GM12892 (cell line): ENCODE measurements around the gene ASTE1.

Experiments
- POLR2A ChIP-seq: IDR thresholded peaks from 2 replicates; pipeline ENCODE4 v1.6.1; 2011; ENCODE audit warnings: low read depth, low read length, control low read depth
- POLR2AphosphoS5 ChIP-seq: IDR thresholded peaks from 2 replicates; pipeline ENCODE4 v1.6.1; 2011; ENCODE audit warnings: low read depth, low read length, control low read depth
- TAF1 ChIP-seq: IDR thresholded peaks from 2 replicates; pipeline ENCODE4 v1.6.1; 2011; ENCODE audit warnings: low read depth, mild to moderate bottlenecking, control low read depth, low read length, borderline replicate concordance

DNA sequence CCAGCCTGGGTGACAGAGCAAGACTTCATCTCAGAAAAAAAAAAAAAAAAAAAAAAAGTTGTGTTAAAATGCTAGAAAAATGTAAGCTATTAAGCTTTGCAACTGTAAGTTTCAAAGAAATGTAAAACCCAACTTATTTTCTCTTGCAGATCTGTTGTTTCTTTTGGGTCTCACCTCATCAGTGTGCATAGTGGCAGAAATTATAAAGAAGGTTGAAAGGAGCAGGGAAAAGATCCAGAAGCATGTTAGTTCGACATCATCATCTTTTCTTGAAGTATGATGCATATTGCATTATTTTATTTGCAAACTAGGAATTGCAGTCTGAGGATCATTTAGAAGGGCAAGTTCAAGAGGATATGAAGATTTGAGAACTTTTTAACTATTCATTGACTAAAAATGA, 25.6 kb downstream of the ASTE1 start:
- TF ChIP-seq POLR2A (no peak), POLR2AphosphoS5 (no peak), TAF1 (no peak)
